HG03159 (cell line): Measurements from ENCODE around the gene FZD4.
"Not testable (repeated sequence)": the region's sequence is repeated elsewhere in the genome, so short reads cannot be mapped to it uniquely, and the experiment has no call there.

Experiments
- ATAC-seq: cut with Tn5 transposase; IDR thresholded peaks from one replicate; pipeline ENCODE4 v1.9.1; 2021; ENCODE audit warnings: mild to moderate bottlenecking, moderate library complexity; ENCODE audit not compliant: unreplicated experiment

FZD4 gene

GRCh38 chr11:86915850-86916249 lies 39.3 kb downstream of the FZD4 start:
- ATAC-seq: not testable (repeated sequence)

GRCh38 chr11:86914865-86915519 lies 40.2 kb downstream of the FZD4 start:
- ATAC-seq: no peak

- ATAC-seq: no peak
These were observed 43.0 kb downstream of the FZD4 start for GRCh38 chr11:86912238-86912637.

GRCh38 chr11:86910592-86910991 lies 44.6 kb downstream of the FZD4 start:
- ATAC-seq: no peak

GRCh38 chr11:86906198-86906597 lies 49.0 kb downstream of the FZD4 start:
- no peak for ATAC-seq

GRCh38 chr11:86905252-86905651 lies 49.9 kb downstream of the FZD4 start:
- ATAC-seq: no peak

- no peak for ATAC-seq
These were observed 51.2 kb downstream of the FZD4 start for GRCh38 chr11:86904001-86904400.

- no peak for ATAC-seq
These were observed 52.9 kb downstream of the FZD4 start for GRCh38 chr11:86902345-86902744.

GRCh38 chr11:86901599-86901998 lies 53.6 kb downstream of the FZD4 start:
- no peak for ATAC-seq

- no peak for ATAC-seq
These were observed 55.0 kb downstream of the FZD4 start for GRCh38 chr11:86900162-86900561.

- ATAC-seq: no peak
These were observed 56.5 kb downstream of the FZD4 start for GRCh38 chr11:86898689-86899088.

GRCh38 chr11:86896441-86896841 lies 58.8 kb downstream of the FZD4 start:
- no peak for ATAC-seq
